Gastrocnemius medialis (tissue), 4 donors: ENCODE results near the gene AARSD1. TPM values are rescaled to one million over a fixed set of nuclear protein-coding genes. Genes with fewer than 3 reads are reported as not detected.

ENCODE experiments used
- ATAC-seq, 2 donors: fragments of 150-250 bp; one replicate each; pipeline ENCODE4 v1.9.1; 2016
- DNase-seq, 2 donors: peaks; one replicate each; pipeline ENCODE4 v3.0.0-alpha.2; 2019
- H3K27ac ChIP-seq, 4 donors: fragments of 200-600 bp; sonication (generic); 1 replicate in 1 of 4; 2 replicates in 3 of 4; pipeline ENCODE4 v1.5.1; 2016 to 2018; ENCODE audit warnings: mild to moderate bottlenecking in 2 of 4, moderate library complexity in 1 of 4
- H3K27me3 ChIP-seq, 3 donors: fragments of 200-600 bp; sonication (generic) in 2 of 3; 1 replicate in 1 of 3; 2 replicates in 2 of 3; pipeline versions ENCODE4 v1.5.1 to v1.6.0; 2016 to 2019; ENCODE audit warnings: mild to moderate bottlenecking in 1 of 3, moderate library complexity in 1 of 3
- H3K36me3 ChIP-seq, 2 donors: fragments of 200-600 bp; sonication (generic) in 1 of 2; one replicate each; pipeline ENCODE4 v1.5.1; 2017 to 2018
- H3K4me1 ChIP-seq, 2 donors: fragments of 200-600 bp; sonication (generic) in 1 of 2; one replicate each; pipeline ENCODE4 v1.5.1; 2016 to 2017; ENCODE audit warnings: mild to moderate bottlenecking in 2 of 2
- H3K4me3 ChIP-seq, 4 donors: fragments of 200-600 bp; sonication (generic) in 3 of 4; 1 replicate in 1 of 4; 2 replicates in 3 of 4; pipeline ENCODE4 v1.5.1; 2016 to 2019; ENCODE audit warnings: mild to moderate bottlenecking in 2 of 4
- H3K9me3 ChIP-seq, 3 donors: fragments of 200-600 bp; sonication (generic) in 2 of 3; 1 replicate in 1 of 3; 2 replicates in 2 of 3; pipeline ENCODE4 v1.5.1; 2016 to 2019
- POLR2A ChIP-seq, 2 donors: fragments of 450-650 bp; IDR thresholded peaks; one replicate each; pipeline ENCODE4 v1.6.1; 2017; ENCODE audit warnings: antibody characterized with exemption in 2 of 2, mild to moderate bottlenecking in 2 of 2, moderate library complexity in 2 of 2
- in situ Hi-C, 4 donors: fragments of 200-750 bp; cut with MboI; loops; one replicate each; pipeline versions ENCODE4 v1.15.0 to v1.8.0; 2017; ENCODE audit warnings: low sequenced_read_pairs in 4 of 4
- intact Hi-C: fragments of 100-400 bp; cut with DNase I; formaldehyde crosslinking; loops from one replicate; pipeline ENCODE4 v1.15.1; 2023; ENCODE audit warnings: low total_unique reads
- total RNA-seq, 4 donors: library from RNA; depleted of rRNA; stranded (reverse); fragments of >200 nt; gene quantifications; one replicate each; pipeline versions ENCODE4 v1.1.0 to v1.2.3, GENCODE V29; 2016
- TF ChIP-seq, protein P1 (sequence below), 5 experiments: fragments of 450-650 bp in 3 of 5; fragments of 200-600 bp in 2 of 5; sonication (generic) in 2 of 5; IDR thresholded peaks in 4 of 5; conservative IDR thresholded peaks in 1 of 5; 1 replicate in 4 of 5; 2 replicates in 1 of 5; pipeline ENCODE4 v1.5.1; 2016 to 2019; ENCODE audit warnings: antibody characterized with exemption in 5 of 5, mild to moderate bottlenecking in 3 of 5, moderate library complexity in 3 of 5

AARSD1 gene, protein sequence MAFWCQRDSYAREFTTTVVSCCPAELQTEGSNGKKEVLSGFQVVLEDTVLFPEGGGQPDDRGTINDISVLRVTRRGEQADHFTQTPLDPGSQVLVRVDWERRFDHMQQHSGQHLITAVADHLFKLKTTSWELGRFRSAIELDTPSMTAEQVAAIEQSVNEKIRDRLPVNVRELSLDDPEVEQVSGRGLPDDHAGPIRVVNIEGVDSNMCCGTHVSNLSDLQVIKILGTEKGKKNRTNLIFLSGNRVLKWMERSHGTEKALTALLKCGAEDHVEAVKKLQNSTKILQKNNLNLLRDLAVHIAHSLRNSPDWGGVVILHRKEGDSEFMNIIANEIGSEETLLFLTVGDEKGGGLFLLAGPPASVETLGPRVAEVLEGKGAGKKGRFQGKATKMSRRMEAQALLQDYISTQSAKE
- 10 to 100 TPM; 21.4 to 30.1 (median 26.5) TPM for total RNA-seq

DNA sequence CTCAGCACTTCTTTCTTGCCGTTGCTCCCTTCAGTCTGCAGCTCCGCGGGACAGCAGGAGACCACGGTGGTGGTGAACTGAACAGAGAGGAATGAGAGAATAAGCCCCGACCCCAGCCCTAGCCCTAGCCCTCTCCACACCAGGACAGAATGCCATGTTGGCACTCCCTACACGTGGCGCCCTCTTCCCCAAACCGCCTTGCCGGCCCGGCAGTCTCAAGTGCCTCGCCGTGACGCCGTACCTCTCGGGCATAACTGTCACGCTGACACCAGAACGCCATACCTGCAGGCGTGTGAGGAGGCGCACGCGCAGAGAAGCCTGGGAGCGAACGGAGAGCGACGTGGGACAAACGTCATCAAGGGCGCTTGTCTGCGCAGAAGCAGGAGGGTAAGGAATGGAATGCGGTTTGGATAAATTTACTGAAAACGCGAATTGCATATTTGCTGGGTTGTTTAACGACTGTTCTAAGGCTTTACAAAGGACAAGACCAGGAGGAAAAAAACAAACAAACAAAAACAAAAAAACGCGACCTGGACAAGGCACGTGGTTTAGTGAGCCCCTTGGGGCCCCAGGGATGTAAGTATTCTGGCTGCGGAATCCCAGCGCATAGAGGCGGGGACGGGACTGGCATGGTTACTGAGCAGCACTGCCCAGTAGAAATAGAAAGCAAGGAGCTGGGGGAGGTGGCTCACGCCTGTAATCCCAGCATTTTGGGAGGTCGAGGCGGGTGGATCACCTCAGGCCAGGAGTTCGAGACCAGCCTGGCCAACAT, at the start of gene AARSD1:
AARSD1 (minus strand) TSS at position 294 of the 772 bp plus-strand sequence; CDS start at position 280, 14 bp downstream.
- H3K27me3 ChIP-seq = no peaks in the 10 kb centered on the region
- peak; percentile 71 to 82 for TF ChIP-seq POLR2A (IDR thresholded peaks at IDR 0.05)
- TF ChIP-seq, protein P1, sequence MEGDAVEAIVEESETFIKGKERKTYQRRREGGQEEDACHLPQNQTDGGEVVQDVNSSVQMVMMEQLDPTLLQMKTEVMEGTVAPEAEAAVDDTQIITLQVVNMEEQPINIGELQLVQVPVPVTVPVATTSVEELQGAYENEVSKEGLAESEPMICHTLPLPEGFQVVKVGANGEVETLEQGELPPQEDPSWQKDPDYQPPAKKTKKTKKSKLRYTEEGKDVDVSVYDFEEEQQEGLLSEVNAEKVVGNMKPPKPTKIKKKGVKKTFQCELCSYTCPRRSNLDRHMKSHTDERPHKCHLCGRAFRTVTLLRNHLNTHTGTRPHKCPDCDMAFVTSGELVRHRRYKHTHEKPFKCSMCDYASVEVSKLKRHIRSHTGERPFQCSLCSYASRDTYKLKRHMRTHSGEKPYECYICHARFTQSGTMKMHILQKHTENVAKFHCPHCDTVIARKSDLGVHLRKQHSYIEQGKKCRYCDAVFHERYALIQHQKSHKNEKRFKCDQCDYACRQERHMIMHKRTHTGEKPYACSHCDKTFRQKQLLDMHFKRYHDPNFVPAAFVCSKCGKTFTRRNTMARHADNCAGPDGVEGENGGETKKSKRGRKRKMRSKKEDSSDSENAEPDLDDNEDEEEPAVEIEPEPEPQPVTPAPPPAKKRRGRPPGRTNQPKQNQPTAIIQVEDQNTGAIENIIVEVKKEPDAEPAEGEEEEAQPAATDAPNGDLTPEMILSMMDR (IDR thresholded peaks at IDR 0.05 in 4 of 5, conservative IDR thresholded peaks at IDR 0.05 in 1 of 5) = peak in 1 of 5 experiments; percentile 14
- H3K36me3 ChIP-seq = peaks cover 0 to 33% of the 10 kb centered on the region in 2 donors
- H3K9me3 ChIP-seq = no peaks in the 10 kb centered on the region
- in situ Hi-C loops = no loop called here
- peak within 1 kb of the TSS; percentile 66 to 83 (median 75) for H3K4me3 ChIP-seq
- intact Hi-C loops = loop anchor here (1.0 kb wide), 1 partner anchor 16 kb away; the partner anchor contains the start of genes PTGES3L and RUNDC1
- DNase-seq = peak; percentile 85 to 92
- peaks cover 7 to 8% of the 10 kb centered on the region in 2 donors for H3K4me1 ChIP-seq
- ATAC-seq = peak; percentile 95 to 97
- H3K27ac ChIP-seq = peak within 1 kb of the TSS; percentile 77 to 89 (median 82)

DNA sequence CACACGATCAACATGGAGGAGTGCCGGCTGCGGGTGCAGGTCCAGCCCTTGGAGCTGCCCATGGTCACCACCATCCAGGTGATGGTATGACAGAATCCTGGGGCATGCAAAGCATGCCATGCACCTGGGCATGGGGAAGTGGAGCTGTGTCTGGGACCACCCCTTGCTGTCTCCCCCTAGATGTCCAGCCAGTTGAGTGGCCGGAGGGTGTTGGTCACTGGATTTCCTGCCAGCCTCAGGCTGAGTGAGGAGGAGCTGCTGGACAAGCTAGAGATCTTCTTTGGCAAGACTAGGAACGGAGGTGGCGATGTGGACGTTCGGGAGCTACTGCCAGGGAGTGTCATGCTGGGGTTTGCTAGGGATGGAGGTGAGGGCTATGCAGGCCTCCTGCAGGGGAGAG, 49.0 kb upstream of the AARSD1 start:
- H3K4me3 ChIP-seq = no peak overlapping the region
- in situ Hi-C loops = loop anchor here in 1 of 4 donors (25.0 kb wide), 1 partner anchor 299 kb away; no protein-coding TSS in a partner anchor
- H3K4me1 ChIP-seq = peaks cover 13 to 15% of the 10 kb centered on the region in 2 donors
- H3K27me3 ChIP-seq = no peaks in the 10 kb centered on the region
- no peak for ATAC-seq
- intact Hi-C loops = no loop called here
- no peak for TF ChIP-seq POLR2A (IDR thresholded peaks at IDR 0.05)
- TF ChIP-seq, protein P1 (IDR thresholded peaks at IDR 0.05 in 4 of 5, conservative IDR thresholded peaks at IDR 0.05 in 1 of 5) = no peak
- H3K36me3 ChIP-seq = peaks cover 0 to 9% of the 10 kb centered on the region in 2 donors
- no peak for DNase-seq
- peak overlapping the region; percentile 3 to 78 (median 46) for H3K27ac ChIP-seq
- H3K9me3 ChIP-seq = no peaks in the 10 kb centered on the region

DNA sequence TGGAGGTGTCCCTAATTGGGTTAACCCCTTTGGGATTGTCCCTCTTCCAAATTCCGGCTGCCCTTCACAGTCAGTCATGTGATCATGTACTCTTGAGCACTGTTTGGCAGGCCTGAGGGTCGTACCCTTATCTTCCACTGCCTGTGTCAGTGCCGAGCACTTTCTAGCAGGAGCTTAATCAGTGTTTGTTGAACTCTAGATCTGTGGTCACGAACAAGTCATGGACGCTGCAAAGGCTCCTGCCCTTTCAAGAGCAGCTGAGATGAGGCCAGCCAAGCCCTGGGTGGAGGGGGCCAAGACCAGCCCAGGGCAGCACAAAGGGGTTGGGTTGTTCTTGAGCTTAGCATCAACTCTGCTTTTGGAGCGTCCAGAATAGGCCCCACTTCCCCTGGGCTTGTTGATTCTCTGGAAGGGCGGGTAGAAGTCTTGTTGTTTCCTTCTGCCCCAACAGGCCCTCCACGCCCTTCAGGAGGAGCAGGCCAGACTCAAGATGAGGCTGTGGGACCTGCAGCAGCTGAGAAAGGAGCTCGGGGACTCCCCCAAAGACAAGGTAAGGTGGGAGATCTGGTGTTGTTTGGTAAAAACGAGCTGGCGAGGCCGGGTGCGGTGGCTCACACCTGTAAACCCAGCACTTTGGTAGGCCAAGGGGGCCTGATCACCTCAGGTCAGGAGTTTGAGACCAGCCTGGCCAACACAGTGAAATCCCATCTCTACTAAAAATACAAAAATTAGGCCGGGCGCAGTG, 47.6 kb upstream of the AARSD1 start:
- no peak for TF ChIP-seq POLR2A (IDR thresholded peaks at IDR 0.05)
- TF ChIP-seq, protein P1 (IDR thresholded peaks at IDR 0.05 in 4 of 5, conservative IDR thresholded peaks at IDR 0.05 in 1 of 5) = no peak
- no peaks in the 10 kb centered on the region for H3K9me3 ChIP-seq
- DNase-seq = no peak
- no peak overlapping the region for H3K4me3 ChIP-seq
- peak overlapping the region; percentile 21 to 78 (median 27) for H3K27ac ChIP-seq
- no peak for ATAC-seq
- peaks cover 17 to 21% of the 10 kb centered on the region in 2 donors for H3K4me1 ChIP-seq
- H3K36me3 ChIP-seq = peaks cover 0 to 9% of the 10 kb centered on the region in 2 donors
- in situ Hi-C loops = loop anchor here in 1 of 4 donors (25.0 kb wide), 1 partner anchor 300 kb away; no protein-coding TSS in a partner anchor
- intact Hi-C loops = no loop called here
- no peaks in the 10 kb centered on the region for H3K27me3 ChIP-seq

DNA sequence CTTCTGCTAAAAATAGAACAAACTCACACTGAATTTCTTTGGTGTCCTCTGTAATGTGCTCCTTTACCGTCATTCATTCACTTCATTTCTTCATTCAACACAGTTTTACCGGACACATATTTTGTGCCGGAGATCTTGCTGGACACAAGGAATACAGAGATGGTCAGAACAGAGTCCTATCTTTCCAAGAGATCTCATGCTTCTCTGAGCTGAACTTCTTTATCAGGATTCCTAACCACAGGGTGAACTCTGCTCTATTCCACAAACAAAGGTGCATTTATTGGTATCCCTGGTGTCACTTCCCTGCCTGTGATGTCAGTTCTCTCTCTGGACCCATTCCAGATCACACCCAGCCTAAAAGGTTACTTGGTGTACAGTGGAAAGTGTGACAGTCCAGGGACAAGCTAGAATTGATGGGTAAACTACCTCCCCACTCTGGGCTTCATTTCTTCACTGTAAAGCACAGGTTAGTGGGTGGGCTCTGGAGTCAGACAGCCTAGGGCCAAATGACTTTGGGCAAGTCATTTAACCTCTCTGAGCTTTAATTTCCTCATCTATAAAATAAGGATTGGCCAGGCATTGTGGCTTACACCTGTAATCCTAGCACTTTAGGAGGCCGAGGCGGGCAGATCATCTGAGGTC, 46.5 kb upstream of the AARSD1 start:
- Histone ChIP-seq H3K36me3 (peaks cover 0 to 1% of the 10 kb centered on the region in 2 donors), H3K4me1 (peaks cover 7 to 18% of the 10 kb centered on the region in 2 donors), H3K4me3 (no peak overlapping the region), H3K27ac (peak overlapping the region; percentile 3 to 47 (median 23)), H3K27me3 (no peaks in the 10 kb centered on the region), H3K9me3 (no peaks in the 10 kb centered on the region)
- in situ Hi-C loops (loop anchor here in 1 of 4 donors (25.0 kb wide), 1 partner anchor 302 kb away; no protein-coding TSS in a partner anchor), intact Hi-C loops (no loop called here)
- no peak for ATAC-seq
- DNase-seq = no peak
- peak in 1 of 2 donors; percentile 9 for TF ChIP-seq POLR2A (IDR thresholded peaks at IDR 0.05)
- TF ChIP-seq, protein P1 (IDR thresholded peaks at IDR 0.05 in 4 of 5, conservative IDR thresholded peaks at IDR 0.05 in 1 of 5) = no peak
